Stimulated activated CD4-positive, alpha-beta T cell treated with anti-CD3 and anti-CD28 coated beads, Interleukin-15, amount 100 ng/mL, for 48 hours (primary cell): ENCODE measurements around the gene HSPB6.

Experiments
- DNase-seq, 2 donors: peaks; one replicate each; pipeline ENCODE4 v3.0.0-alpha.2; 2020; ENCODE audit warnings: low read depth in 2 of 2

The HSPB6 gene

DNA sequence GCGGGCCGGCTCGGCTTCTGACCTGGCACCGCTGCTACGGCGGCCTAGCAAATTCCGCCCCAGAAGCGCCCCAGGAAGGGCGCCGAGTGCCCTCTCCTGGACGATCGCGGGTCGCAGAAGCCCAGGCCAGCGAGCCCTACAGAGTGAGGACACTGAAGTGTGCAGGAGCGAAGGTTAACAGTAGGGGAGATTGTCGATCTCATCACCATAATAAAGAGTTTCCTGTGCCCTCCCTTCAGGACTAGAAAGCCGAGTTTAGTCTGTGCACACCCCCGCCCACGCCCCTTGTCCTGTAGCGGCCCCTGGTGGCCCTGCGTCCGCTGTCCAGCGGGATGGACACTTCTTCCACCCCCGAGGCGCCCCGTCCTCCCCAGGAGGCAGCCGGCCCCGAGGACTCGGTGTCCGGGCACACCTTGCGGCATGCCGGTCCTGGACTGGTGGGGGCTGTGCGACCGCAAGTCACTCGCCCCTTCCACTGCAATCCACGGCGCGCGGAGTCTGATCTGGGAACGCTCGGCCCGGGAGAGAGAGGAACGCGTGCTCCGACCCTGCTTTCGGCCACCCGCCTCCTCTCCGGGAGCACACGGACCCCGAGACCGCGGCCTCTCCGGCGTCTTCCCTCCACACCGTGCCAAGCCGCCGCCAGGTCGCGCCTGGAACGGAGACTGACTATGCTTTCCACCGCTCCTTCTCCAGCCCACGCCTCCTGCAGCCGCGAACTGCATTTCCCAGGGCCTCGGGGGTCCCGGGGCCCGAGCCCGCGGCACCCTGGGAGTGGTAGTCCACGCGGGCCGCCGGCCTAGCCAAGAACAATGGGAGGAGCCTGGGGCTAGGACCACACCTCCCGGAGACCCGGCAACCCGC lies 39.8 kb downstream of the HSPB6 start:
- peak; percentile 95 to 96 for DNase-seq

DNA sequence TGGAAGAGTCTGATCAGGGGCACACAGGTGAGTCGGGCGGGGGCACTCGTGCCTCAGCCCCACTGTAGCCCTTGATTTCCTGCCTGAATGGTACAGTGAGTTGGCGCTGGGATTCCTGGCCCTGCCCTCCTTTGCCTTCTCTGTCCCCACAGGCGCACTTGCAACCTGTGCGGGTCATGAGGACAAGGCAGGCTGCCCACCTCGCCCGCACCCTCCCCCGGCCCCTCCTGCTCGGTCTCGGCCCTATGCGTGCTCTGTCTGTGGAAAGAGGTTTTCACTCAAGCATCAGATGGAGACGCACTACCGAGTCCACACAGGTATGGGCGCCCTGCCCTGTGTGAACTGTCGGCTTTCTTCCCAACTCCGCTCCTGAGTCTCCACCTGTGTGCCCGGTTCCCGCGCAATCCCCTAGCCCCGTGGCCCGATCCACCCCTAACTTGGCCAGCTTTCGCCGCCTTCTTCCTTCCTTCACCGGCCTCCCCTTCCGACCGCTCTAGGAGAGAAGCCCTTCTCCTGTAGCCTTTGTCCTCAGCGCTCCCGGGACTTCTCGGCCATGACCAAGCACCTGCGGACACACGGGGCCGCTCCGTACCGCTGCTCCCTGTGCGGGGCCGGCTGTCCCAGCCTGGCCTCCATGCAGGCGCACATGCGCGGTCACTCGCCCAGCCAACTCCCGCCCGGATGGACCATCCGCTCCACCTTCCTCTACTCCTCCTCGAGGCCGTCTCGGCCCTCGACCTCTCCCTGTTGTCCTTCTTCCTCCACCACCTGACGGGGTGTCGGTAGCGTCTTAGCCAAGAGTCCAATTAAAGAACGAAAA lies 40.6 kb downstream of the HSPB6 start:
- no peak for DNase-seq

DNA sequence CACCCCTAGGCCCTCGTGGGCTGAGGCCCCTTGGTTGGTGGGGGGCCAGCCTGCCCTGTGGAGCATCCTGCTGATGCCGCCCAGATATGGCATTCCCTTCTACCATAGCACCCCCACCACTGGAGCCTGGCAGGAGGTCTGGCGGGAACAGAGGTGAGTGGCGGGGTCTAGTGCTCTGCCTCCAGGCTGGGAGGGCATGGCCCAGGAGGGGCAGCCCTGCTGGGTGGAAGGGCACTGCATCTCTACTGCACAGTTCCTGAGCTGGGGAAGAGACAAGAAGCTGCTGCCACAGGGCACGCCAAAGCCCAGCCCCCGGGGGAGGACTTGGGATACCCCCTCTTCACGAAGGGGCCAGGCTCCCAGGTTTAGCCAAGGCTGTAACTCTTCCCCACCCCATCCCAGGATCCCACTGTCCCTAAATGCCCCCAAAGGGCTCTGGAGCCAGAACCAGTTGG lies 41.4 kb downstream of the HSPB6 start:
- DNase-seq, result no peak

DNA sequence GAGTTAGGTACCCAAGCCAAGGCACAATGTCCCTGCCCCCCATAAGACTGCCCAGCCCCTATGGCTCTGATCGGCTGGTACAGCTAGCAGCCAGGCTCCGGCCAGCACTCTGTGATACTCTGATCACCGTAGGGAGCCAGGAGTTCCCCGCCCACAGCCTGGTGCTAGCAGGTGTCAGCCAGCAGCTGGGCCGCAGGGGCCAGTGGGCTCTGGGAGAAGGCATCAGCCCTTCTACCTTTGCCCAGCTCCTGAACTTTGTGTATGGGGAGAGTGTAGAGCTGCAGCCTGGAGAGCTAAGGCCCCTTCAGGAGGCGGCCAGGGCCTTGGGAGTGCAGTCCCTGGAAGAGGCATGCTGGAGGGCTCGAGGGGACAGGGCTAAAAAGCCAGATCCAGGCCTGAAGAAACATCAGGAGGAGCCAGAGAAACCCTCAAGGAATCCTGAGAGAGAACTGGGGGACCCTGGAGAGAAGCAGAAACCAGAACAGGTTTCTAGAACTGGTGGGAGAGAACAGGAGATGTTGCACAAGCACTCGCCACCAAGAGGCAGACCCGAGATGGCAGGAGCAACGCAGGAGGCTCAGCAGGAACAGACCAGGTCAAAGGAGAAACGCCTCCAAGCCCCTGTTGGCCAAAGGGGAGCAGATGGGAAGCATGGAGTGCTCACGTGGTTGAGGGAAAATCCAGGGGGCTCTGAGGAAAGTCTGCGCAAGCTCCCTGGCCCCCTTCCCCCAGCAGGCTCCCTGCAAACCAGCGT lies 42.1 kb downstream of the HSPB6 start:
- DNase-seq, result no peak

DNA sequence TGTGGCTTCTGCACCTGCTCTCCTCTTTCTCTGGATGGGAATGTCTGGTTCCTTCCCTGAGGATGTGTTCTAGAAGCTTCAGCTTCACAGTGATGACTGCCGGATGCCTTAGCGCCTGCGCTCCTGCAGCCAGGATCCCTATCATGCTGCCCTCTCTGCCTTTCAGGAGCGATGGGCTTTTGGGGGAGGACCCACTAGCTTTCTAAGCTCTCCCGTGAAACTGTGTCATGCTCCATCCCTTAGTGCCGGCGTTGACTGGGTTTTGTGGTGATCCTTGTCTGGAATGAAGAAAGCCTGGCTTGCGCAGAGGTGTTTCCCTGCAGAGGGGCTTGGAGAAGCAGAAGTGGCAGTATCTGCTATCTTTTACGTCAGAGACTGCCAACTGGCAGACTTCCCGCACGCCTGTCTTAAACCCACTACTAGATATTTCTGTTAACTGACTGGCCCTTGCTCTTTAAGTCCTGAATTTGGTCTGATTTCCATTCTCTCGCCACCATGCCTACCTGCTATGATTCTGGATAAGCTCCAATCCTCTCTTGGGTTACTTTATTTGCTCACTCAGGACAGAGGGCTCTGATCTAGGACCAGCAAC lies 42.8 kb downstream of the HSPB6 start:
- no peak for DNase-seq

DNA sequence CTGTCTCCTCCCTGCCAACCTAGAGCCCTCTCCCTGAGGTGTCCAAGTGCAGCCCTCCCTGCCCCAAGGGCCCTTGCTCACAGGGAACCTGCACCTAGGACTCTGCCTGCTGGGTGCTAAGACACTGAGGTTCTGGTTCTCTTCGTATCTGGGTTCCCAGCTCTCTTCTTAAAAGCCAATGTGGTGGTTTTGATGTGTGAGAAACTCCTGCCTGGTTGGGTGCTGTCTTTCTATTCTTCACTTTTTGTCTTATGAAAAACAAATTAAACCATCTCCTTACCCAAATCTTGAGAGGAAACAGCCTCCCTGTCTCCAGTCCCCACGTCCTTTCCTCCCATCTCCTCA lies 43.4 kb downstream of the HSPB6 start:
- no peak for DNase-seq

DNA sequence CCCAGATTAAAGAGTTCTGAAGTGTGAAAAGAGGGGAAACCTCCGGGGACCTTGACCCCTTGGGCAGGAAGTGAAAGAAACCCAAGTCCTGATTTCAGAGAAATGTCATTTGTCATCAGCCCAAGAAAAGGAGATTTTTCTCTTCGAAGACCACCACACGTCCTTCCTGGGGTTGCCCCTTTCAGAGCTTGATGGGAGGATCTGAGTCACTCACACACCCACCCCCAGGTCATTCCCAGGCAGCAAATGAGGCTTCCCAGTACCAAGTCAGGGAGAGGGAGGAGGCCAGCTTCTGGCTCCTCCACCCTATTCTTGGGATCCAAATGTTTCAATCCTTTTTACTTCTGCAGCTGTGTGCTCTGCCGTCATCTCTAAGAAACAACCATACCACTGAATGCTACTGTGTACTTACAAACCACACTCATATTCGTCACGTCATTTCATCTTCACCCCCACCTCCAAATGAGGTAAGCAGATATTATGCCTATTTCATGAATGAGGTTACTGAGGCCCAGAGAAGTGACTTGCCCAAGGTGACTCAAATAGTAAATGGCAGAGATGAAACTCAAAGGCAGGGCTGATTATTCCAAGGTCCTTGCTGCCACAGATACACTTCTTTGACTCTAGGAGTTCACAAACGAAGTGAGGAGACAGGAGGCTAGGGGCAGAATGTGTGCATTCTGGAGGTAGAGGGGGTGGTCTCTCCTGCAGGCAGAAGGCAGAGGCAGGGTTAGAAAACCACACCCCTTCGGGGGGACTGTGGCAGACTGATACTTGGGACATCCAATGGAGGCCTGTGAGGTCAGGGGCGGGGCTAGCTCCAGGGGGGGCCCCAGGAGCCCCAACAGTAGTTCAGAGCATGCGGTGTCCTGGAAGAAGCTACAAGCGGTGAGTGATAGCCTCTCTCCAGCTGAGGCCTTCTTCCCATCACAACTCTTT lies 44.0 kb downstream of the HSPB6 start:
- peak; percentile 80 to 82 for DNase-seq

DNA sequence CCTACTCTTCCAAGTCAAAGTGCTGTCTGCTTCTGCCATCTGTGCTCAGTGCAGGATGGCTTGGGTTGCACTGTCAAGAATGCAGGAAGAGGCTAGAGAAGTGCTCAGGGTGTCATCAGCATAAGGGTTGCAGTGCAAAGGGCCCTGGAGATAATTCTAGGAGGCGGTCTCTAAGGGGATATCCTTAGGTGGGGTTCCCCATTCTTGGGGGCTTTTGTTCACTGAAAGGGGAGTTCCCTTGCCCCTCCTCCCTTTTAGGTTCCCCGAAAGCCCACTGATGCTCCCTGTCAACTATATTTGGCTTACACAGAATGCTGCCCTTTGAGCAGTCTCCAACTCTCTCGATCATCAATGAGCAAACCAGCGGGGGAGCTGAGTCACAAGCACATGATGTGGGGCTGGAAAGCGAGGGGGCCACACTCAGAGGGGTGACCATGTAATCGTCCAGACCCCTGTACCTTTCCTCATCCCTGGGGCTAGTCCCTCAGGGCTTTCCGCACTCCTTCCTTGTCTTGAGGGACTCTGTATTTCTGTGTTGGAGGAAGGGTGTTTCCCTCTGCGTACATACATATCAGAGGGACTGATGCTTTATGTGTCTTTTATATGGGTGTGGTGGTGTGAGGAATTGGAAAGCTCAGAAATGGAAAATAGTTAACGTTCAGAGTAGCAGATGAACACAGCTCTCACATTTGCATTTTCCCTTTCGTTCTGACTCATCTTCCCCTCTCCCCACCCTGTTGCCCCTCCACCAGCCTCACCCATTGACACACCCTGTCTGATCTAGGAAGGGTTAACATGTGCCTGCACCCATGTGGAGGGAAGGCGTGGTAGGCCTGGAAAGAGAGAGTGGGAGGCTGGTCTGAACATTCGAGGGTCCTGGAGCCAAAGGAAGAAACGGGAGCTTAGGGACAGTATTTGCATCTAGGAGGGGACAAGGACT lies 45.8 kb downstream of the HSPB6 start:
- DNase-seq, result peak; percentile 65 to 69

DNA sequence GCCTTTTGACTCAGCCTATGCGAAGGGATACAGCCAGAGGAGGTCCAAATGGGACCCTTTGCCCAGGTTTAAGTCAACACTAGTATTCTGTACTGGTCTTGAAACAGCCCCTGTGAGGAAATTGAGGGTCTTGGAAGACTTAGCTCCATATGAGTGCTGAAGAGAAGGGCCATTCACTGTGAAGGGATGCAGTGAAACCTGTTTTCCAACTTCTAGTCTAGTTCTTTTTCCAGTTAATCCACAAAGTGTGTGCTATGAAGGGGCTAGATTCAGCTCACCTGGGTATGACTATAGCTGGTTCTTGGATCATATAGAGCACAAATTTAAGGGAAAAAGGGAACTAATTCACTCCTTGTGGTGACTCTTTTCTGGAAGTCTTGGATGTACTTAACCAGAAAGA lies 48.4 kb downstream of the HSPB6 start:
- no peak for DNase-seq
